WTC11 (cell line): Measurements from ENCODE around the gene OMA1. TPM values are rescaled to one million over a fixed set of nuclear protein-coding genes. Genes with fewer than 3 reads are reported as not detected.

Experiments used
- ATAC-seq: fragments of 200-7000 bp; cut with Tn5 transposase; 2 replicates; pipeline ENCODE4 v1.10.0; 2021; ENCODE audit warnings: mild to moderate bottlenecking, moderate library complexity
- CTCF ChIA-PET: fragments of 300-600 bp; sonication (Branson Sonifier 250); formaldehyde crosslinking; loops from one replicate; lab custom pipeline; 2021; ENCODE audit warnings: antibody characterized with exemption; lab: Charles Lee
- POLR2A ChIA-PET: fragments of 350-600 bp; sonication (Branson Sonifier 250); formaldehyde crosslinking; loops from one replicate; lab custom pipeline; 2021; ENCODE audit warnings: antibody characterized with exemption; lab: Charles Lee
- DNase-seq: peaks from one replicate; pipeline ENCODE4 v3.0.0; 2021; ENCODE audit warnings: low spot score
- H3K27ac Mint-ChIP-seq: 2 replicates; pipeline ENCODE4 v1.8.0; 2021; ENCODE audit warnings: mixed read lengths
- H3K27me3 Mint-ChIP-seq: 2 replicates; pipeline ENCODE4 v1.8.0; 2021; ENCODE audit warnings: low read depth, mild to moderate bottlenecking, moderate library complexity, mixed read lengths
- H3K36me3 Mint-ChIP-seq: 2 replicates; pipeline ENCODE4 v1.8.0; 2021; ENCODE audit warnings: mixed read lengths
- H3K4me1 Mint-ChIP-seq: 2 replicates; pipeline ENCODE4 v1.8.0; 2022; ENCODE audit warnings: mixed read lengths
- H3K4me3 Mint-ChIP-seq: 2 replicates; pipeline ENCODE4 v1.8.0; 2021; ENCODE audit warnings: mild to moderate bottlenecking, moderate library complexity, mixed read lengths
- H3K9me3 Mint-ChIP-seq: 2 replicates; pipeline ENCODE4 v1.8.0; 2021; ENCODE audit warnings: mixed read lengths
- ETV6 ChIP-seq: sonication (generic); formaldehyde crosslinking; IDR thresholded peaks from 2 replicates; pipeline ENCODE4 v1.8.1; 2022; ENCODE audit warnings: mild to moderate bottlenecking, missing genetic modification reagents
- FOXK1 ChIP-seq: sonication (generic); formaldehyde crosslinking; IDR thresholded peaks from 2 replicates; pipeline ENCODE4 v1.8.0; 2022; ENCODE audit warnings: mild to moderate bottlenecking, moderate library complexity, missing genetic modification reagents
- GABPB1 ChIP-seq: sonication (generic); formaldehyde crosslinking; IDR thresholded peaks from 2 replicates; pipeline ENCODE4 v1.8.1; 2023; ENCODE audit warnings: mild to moderate bottlenecking, missing genetic modification reagents
- MYBL2 ChIP-seq: sonication (generic); formaldehyde crosslinking; IDR thresholded peaks from 2 replicates; pipeline ENCODE4 v1.8.1; 2023; ENCODE audit warnings: mild to moderate bottlenecking, moderate library complexity, missing genetic modification reagents
- RORB ChIP-seq: fragments of 250-450 bp; sonication (Bioruptor Pico); IDR thresholded peaks from 2 replicates; pipeline ENCODE4 v1.9.0; 2021; ENCODE audit warnings: mild to moderate bottlenecking
- SP1 ChIP-seq: sonication (generic); formaldehyde crosslinking; conservative IDR thresholded peaks from 2 replicates; pipeline ENCODE4 v1.8.1; 2022; ENCODE audit warnings: missing genetic modification reagents
- TEAD1 ChIP-seq: sonication (generic); formaldehyde crosslinking; IDR thresholded peaks from 2 replicates; pipeline ENCODE4 v1.8.0; 2022; ENCODE audit warnings: mild to moderate bottlenecking, missing genetic modification reagents
- TEAD4 ChIP-seq: sonication (generic); formaldehyde crosslinking; IDR thresholded peaks from 2 replicates; pipeline ENCODE4 v1.8.0; 2022; ENCODE audit warnings: mild to moderate bottlenecking, missing genetic modification reagents
- ZNF121 ChIP-seq: sonication (generic); formaldehyde crosslinking; IDR thresholded peaks from 2 replicates; pipeline ENCODE4 v1.8.0; 2023; ENCODE audit warnings: missing genetic modification reagents
- ZNF317 ChIP-seq: sonication (generic); formaldehyde crosslinking; IDR thresholded peaks from 2 replicates; pipeline ENCODE4 v1.8.1; 2023; ENCODE audit warnings: low read depth, mild to moderate bottlenecking, moderate library complexity, missing genetic modification reagents, borderline replicate concordance
- total RNA-seq: library from RNA; stranded (reverse); gene quantifications from 3 replicates; pipeline ENCODE4 v1.2.3, GENCODE V29; 2021
- TF ChIP-seq, protein P1 (sequence below): sonication (generic); formaldehyde crosslinking; IDR thresholded peaks from 2 replicates; pipeline ENCODE4 v1.8.0; 2022; ENCODE audit warnings: missing genetic modification reagents
- TF ChIP-seq, protein P2 (sequence below): sonication (generic); formaldehyde crosslinking; IDR thresholded peaks from 2 replicates; pipeline ENCODE4 v1.8.0; 2023; ENCODE audit warnings: mild to moderate bottlenecking, missing genetic modification reagents
- TF ChIP-seq, protein P3 (sequence below): fragments of 250-450 bp; sonication (Bioruptor Pico); IDR thresholded peaks from 2 replicates; pipeline ENCODE4 v1.9.0; 2021; ENCODE audit warnings: mild to moderate bottlenecking, borderline replicate concordance
- TF ChIP-seq, protein P4 (sequence below): sonication (generic); formaldehyde crosslinking; IDR thresholded peaks from 2 replicates; pipeline ENCODE4 v1.8.1; 2023; ENCODE audit warnings: mild to moderate bottlenecking, missing genetic modification reagents, moderate library complexity
- TF ChIP-seq, protein P5 (sequence below): sonication (generic); formaldehyde crosslinking; IDR thresholded peaks from 2 replicates; pipeline ENCODE4 v1.8.1; 2023; ENCODE audit warnings: mild to moderate bottlenecking, moderate library complexity, missing genetic modification reagents
- TF ChIP-seq, protein P6 (sequence below): fragments of 250-450 bp; sonication (Bioruptor Pico); IDR thresholded peaks from 2 replicates; pipeline ENCODE4 v1.9.0; 2021; ENCODE audit warnings: moderate library complexity, mild to moderate bottlenecking, inconsistent platforms, borderline replicate concordance

OMA1 gene
- total RNA-seq, 1 experiment from 2014 or later = 10.5 TPM

DNA sequence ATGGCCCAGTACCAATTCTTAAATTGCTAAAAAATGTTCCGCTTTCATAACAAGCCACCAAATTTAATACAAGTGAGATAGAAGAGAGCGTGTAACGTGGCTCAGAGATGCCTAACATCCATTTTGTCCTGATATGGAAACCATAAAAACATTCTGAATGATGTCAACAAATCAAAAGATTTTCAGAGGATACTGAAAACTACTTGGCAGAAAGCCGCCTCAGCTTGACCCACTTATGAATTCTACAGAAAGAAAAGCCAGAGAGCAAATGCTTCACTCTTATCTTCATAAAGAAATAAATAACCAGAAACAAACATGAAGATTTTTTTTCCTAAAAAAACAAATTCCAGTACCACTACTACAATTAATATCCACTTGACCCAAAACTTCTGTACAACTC lies 41.2 kb downstream of the OMA1 start (continued):
- TF ChIP-seq SP1 (CRISPR knock-in tag) (no peak), ETV6 (no peak), TEAD1 (CRISPR knock-in tag) (no peak), FOXK1 (CRISPR knock-in tag) (no peak), ZNF121 (CRISPR knock-in tag) (no peak)
- TF ChIP-seq, protein P1, sequence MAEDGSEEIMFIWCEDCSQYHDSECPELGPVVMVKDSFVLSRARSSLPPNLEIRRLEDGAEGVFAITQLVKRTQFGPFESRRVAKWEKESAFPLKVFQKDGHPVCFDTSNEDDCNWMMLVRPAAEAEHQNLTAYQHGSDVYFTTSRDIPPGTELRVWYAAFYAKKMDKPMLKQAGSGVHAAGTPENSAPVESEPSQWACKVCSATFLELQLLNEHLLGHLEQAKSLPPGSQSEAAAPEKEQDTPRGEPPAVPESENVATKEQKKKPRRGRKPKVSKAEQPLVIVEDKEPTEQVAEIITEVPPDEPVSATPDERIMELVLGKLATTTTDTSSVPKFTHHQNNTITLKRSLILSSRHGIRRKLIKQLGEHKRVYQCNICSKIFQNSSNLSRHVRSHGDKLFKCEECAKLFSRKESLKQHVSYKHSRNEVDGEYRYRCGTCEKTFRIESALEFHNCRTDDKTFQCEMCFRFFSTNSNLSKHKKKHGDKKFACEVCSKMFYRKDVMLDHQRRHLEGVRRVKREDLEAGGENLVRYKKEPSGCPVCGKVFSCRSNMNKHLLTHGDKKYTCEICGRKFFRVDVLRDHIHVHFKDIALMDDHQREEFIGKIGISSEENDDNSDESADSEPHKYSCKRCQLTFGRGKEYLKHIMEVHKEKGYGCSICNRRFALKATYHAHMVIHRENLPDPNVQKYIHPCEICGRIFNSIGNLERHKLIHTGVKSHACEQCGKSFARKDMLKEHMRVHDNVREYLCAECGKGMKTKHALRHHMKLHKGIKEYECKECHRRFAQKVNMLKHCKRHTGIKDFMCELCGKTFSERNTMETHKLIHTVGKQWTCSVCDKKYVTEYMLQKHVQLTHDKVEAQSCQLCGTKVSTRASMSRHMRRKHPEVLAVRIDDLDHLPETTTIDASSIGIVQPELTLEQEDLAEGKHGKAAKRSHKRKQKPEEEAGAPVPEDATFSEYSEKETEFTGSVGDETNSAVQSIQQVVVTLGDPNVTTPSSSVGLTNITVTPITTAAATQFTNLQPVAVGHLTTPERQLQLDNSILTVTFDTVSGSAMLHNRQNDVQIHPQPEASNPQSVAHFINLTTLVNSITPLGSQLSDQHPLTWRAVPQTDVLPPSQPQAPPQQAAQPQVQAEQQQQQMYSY (CRISPR knock-in tag) = no peak
- TF ChIP-seq, all 79 proteins: peak for 0

DNA sequence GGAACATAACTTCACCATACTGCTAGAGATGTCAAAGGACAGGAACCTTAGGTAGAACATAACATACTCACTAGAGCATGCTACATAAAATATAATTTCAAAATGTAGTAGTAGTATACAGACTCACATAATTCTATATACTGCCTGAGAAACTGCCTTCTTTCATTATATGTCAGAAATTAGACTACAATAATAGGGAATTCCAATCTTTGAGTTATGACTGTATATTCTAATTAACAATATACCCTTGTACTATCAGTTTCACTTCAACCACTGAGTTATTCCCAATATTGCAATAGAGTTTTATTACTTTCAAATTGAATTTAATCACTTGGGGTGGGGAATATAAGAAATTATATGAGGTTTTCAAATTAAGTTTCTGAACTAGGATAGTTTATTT lies 44.0 kb downstream of the OMA1 start:
- CTCF ChIA-PET = interaction anchor here (0.6 kb wide), 1 partner anchor 24 kb away, joined by 3 read pairs; no protein-coding TSS in a partner anchor

More for the DNA sequence above, 44.0 kb downstream of the OMA1 start:
- no peaks in the 10 kb centered on the region for H3K27me3 Mint-ChIP-seq
- ATAC-seq = no peak
- POLR2A ChIA-PET = no interaction called here
- peaks cover 9% of the 10 kb centered on the region for H3K4me1 Mint-ChIP-seq
- H3K4me3 Mint-ChIP-seq = no peak overlapping the region
- H3K36me3 Mint-ChIP-seq = no peaks in the 10 kb centered on the region
- no peaks in the 10 kb centered on the region for H3K9me3 Mint-ChIP-seq
- TF ChIP-seq, protein P2, sequence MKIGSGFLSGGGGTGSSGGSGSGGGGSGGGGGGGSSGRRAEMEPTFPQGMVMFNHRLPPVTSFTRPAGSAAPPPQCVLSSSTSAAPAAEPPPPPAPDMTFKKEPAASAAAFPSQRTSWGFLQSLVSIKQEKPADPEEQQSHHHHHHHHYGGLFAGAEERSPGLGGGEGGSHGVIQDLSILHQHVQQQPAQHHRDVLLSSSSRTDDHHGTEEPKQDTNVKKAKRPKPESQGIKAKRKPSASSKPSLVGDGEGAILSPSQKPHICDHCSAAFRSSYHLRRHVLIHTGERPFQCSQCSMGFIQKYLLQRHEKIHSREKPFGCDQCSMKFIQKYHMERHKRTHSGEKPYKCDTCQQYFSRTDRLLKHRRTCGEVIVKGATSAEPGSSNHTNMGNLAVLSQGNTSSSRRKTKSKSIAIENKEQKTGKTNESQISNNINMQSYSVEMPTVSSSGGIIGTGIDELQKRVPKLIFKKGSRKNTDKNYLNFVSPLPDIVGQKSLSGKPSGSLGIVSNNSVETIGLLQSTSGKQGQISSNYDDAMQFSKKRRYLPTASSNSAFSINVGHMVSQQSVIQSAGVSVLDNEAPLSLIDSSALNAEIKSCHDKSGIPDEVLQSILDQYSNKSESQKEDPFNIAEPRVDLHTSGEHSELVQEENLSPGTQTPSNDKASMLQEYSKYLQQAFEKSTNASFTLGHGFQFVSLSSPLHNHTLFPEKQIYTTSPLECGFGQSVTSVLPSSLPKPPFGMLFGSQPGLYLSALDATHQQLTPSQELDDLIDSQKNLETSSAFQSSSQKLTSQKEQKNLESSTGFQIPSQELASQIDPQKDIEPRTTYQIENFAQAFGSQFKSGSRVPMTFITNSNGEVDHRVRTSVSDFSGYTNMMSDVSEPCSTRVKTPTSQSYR (CRISPR knock-in tag) = no peak
- TF ChIP-seq, protein P3, sequence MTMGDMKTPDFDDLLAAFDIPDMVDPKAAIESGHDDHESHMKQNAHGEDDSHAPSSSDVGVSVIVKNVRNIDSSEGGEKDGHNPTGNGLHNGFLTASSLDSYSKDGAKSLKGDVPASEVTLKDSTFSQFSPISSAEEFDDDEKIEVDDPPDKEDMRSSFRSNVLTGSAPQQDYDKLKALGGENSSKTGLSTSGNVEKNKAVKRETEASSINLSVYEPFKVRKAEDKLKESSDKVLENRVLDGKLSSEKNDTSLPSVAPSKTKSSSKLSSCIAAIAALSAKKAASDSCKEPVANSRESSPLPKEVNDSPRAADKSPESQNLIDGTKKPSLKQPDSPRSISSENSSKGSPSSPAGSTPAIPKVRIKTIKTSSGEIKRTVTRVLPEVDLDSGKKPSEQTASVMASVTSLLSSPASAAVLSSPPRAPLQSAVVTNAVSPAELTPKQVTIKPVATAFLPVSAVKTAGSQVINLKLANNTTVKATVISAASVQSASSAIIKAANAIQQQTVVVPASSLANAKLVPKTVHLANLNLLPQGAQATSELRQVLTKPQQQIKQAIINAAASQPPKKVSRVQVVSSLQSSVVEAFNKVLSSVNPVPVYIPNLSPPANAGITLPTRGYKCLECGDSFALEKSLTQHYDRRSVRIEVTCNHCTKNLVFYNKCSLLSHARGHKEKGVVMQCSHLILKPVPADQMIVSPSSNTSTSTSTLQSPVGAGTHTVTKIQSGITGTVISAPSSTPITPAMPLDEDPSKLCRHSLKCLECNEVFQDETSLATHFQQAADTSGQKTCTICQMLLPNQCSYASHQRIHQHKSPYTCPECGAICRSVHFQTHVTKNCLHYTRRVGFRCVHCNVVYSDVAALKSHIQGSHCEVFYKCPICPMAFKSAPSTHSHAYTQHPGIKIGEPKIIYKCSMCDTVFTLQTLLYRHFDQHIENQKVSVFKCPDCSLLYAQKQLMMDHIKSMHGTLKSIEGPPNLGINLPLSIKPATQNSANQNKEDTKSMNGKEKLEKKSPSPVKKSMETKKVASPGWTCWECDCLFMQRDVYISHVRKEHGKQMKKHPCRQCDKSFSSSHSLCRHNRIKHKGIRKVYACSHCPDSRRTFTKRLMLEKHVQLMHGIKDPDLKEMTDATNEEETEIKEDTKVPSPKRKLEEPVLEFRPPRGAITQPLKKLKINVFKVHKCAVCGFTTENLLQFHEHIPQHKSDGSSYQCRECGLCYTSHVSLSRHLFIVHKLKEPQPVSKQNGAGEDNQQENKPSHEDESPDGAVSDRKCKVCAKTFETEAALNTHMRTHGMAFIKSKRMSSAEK = no peak
- TF ChIP-seq GABPB1 (CRISPR knock-in tag) (no peak), TEAD4 (CRISPR knock-in tag) (no peak), RORB (CRISPR knock-in tag) (no peak), MYBL2 (CRISPR knock-in tag) (no peak), ZNF317 (CRISPR knock-in tag) (no peak)
- TF ChIP-seq, protein P4, sequence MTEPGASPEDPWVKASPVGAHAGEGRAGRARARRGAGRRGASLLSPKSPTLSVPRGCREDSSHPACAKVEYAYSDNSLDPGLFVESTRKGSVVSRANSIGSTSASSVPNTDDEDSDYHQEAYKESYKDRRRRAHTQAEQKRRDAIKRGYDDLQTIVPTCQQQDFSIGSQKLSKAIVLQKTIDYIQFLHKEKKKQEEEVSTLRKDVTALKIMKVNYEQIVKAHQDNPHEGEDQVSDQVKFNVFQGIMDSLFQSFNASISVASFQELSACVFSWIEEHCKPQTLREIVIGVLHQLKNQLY (CRISPR knock-in tag) = no peak
- TF ChIP-seq, protein P5, sequence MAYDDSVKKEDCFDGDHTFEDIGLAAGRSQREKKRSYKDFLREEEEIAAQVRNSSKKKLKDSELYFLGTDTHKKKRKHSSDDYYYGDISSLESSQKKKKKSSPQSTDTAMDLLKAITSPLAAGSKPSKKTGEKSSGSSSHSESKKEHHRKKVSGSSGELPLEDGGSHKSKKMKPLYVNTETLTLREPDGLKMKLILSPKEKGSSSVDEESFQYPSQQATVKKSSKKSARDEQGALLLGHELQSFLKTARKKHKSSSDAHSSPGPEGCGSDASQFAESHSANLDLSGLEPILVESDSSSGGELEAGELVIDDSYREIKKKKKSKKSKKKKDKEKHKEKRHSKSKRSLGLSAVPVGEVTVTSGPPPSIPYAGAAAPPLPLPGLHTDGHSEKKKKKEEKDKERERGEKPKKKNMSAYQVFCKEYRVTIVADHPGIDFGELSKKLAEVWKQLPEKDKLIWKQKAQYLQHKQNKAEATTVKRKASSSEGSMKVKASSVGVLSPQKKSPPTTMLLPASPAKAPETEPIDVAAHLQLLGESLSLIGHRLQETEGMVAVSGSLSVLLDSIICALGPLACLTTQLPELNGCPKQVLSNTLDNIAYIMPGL (CRISPR knock-in tag) = no peak
- TF ChIP-seq, protein P6, sequence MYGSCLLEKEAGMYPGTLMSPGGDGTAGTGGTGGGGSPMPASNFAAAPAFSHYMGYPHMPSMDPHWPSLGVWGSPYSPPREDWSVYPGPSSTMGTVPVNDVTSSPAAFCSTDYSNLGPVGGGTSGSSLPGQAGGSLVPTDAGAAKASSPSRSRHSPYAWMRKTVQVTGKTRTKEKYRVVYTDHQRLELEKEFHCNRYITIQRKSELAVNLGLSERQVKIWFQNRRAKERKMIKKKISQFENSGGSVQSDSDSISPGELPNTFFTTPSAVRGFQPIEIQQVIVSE (CRISPR knock-in tag) = no peak
- H3K27ac Mint-ChIP-seq = no peak overlapping the region
- no peak for DNase-seq
